Left ventricle myocardium inferior (tissue), 1 donor: Measurements from ENCODE around the gene CCDC188. TPM values are rescaled to one million over a fixed set of nuclear protein-coding genes. Genes with fewer than 3 reads are reported as not detected.

Experiments
- DNase-seq: peaks from one replicate; pipeline ENCODE4 v3.0.0-alpha.2; 2020
- H3K27ac ChIP-seq: fragments of 200-600 bp; replicated peaks from 2 replicates; pipeline ENCODE4 v1.8.0; 2021
- H3K27me3 ChIP-seq: fragments of 200-600 bp; 2 replicates; pipeline ENCODE4 v1.8.0; 2021; ENCODE audit warnings: low read depth
- H3K36me3 ChIP-seq: fragments of 200-600 bp; 2 replicates; pipeline ENCODE4 v1.8.0; 2021
- H3K4me1 ChIP-seq: fragments of 200-600 bp; 2 replicates; pipeline ENCODE4 v1.8.0; 2021
- H3K4me3 ChIP-seq: fragments of 200-600 bp; 2 replicates; pipeline ENCODE4 v1.8.0; 2021; ENCODE audit warnings: mild to moderate bottlenecking, moderate library complexity
- H3K9me3 ChIP-seq: fragments of 200-600 bp; replicated peaks from 2 replicates; pipeline ENCODE4 v1.8.0; 2021
- CTCF ChIP-seq: fragments of 200-600 bp; IDR thresholded peaks from 2 replicates; pipeline ENCODE4 v1.8.0; 2021; ENCODE audit warnings: antibody characterized with exemption, mild to moderate bottlenecking, borderline replicate concordance
- intact Hi-C: fragments of 100-400 bp; cut with micrococcal nuclease; formaldehyde crosslinking; loops from one replicate; pipeline ENCODE4 v1.11.0; 2022
- total RNA-seq: library from RNA; stranded (reverse); fragmentation: NEBNext Ultra II Directional; extraction: Animal tissue kit (Norgen Biotek cat#: 25700); gene quantifications from one replicate; pipeline ENCODE4 v1.2.1, GENCODE V29; 2021
- donor health status: DM: no; HTN: yes; CAD: no; lungs with severe emphysema.

Gene CCDC188
- total RNA-seq, 1 donor from 2014 or later, result not detected

- intact Hi-C loops, result no loop called here
- Histone ChIP-seq H3K4me3 (no peak overlapping the region), H3K4me1 (no peaks in the 10 kb centered on the region), H3K9me3 (no peaks in the 10 kb centered on the region), H3K27me3 (no peaks in the 10 kb centered on the region), H3K36me3 (no peaks in the 10 kb centered on the region), H3K27ac (no peak overlapping the region)
- no peak for DNase-seq
- no peak for TF ChIP-seq CTCF
Observed at GRCh38 chr22:20196094-20196842, 45.4 kb upstream of the CCDC188 start.

GRCh38 chr22:20194681-20195593, 44.1 kb upstream of the CCDC188 start:
- H3K4me1 ChIP-seq, result no peaks in the 10 kb centered on the region
- H3K4me3 ChIP-seq, result no peak overlapping the region
- intact Hi-C loops, result no loop called here
- TF ChIP-seq CTCF, result no peak
- no peak overlapping the region for H3K27ac ChIP-seq
- H3K36me3 ChIP-seq, result no peaks in the 10 kb centered on the region
- no peak for DNase-seq
- no peaks in the 10 kb centered on the region for H3K9me3 ChIP-seq
- no peaks in the 10 kb centered on the region for H3K27me3 ChIP-seq

- Histone ChIP-seq H3K9me3 (no peaks in the 10 kb centered on the region), H3K36me3 (no peaks in the 10 kb centered on the region), H3K4me3 (no peak overlapping the region), H3K4me1 (no peaks in the 10 kb centered on the region), H3K27me3 (no peaks in the 10 kb centered on the region), H3K27ac (no peak overlapping the region)
- TF ChIP-seq CTCF, result no peak
- DNase-seq, result no peak
- intact Hi-C loops, result no loop called here
Observed at GRCh38 chr22:20193761-20194494, 43.1 kb upstream of the CCDC188 start.

- intact Hi-C loops, result no loop called here
- Histone ChIP-seq H3K36me3 (no peaks in the 10 kb centered on the region), H3K4me1 (no peaks in the 10 kb centered on the region), H3K4me3 (no peak overlapping the region), H3K9me3 (no peaks in the 10 kb centered on the region), H3K27ac (no peak overlapping the region), H3K27me3 (no peaks in the 10 kb centered on the region)
- TF ChIP-seq CTCF, result no peak
- no peak for DNase-seq
Observed at GRCh38 chr22:20192972-20193760, 42.3 kb upstream of the CCDC188 start.
